ENCODE data around the gene ABCA2. TPM values are rescaled to one million over a fixed set of nuclear protein-coding genes. Genes with fewer than 3 reads are reported as not detected.

The ABCA2 gene
- total RNA-seq, 1 experiment from 2014 or later: 22.4 TPM

- H2BK120ac ChIP-seq (ENCODE audit: low read depth, low read length, poor library complexity, severe bottlenecking): no peak overlapping the region
- H3K79me2 ChIP-seq (ENCODE audit: insufficient read depth, low read length): no peaks in the 10 kb centered on the region
- peak; percentile 93 for TF ChIP-seq CTCF (conservative IDR thresholded peaks at IDR 0.05)
- no peak overlapping the region for H2AK5ac ChIP-seq (ENCODE audit: insufficient read length, low read length)
- H3K56ac ChIP-seq (ENCODE audit: insufficient read length, low read depth, low read length): no peak overlapping the region
- no peak overlapping the region for H3K18ac ChIP-seq (ENCODE audit: insufficient read length, low read depth, low read length)
- H2BK12ac ChIP-seq (ENCODE audit: insufficient read length, low read depth, low read length): no peak overlapping the region
- Mint-ChIP-seq H3K4me1 (peaks cover 8 to 16% of the 10 kb centered on the region in 2 experiments), H3K9me3 (no peaks in the 10 kb centered on the region), H3K4me3 (no peak overlapping the region), H3K36me3 (ENCODE audit: insufficient read depth in 1 of 3, low read depth in 3 of 3) (peaks cover 0 to 5% (median 4%) of the 10 kb centered on the region in 3 experiments; a peak in 4 of 7 replicates), H3K27ac (no peak overlapping the region), H3K27me3 (ENCODE audit: low read depth) (peaks cover 2% of the 10 kb centered on the region; the same call in 1 of the 2 replicates)
- H3K4me2 ChIP-seq (ENCODE audit: insufficient read depth, insufficient read length, low read length): no peak overlapping the region
- H3K9me3 ChIP-seq (ENCODE audit: control insufficient read depth, low read depth, low read length): no peaks in the 10 kb centered on the region
- H3K23me2 ChIP-seq (ENCODE audit: insufficient read length, low read depth, low read length, poor library complexity, severe bottlenecking): no peaks in the 10 kb centered on the region
- no peaks in the 10 kb centered on the region for H3K4me1 ChIP-seq (ENCODE audit: insufficient read depth, low read length)
- peaks cover 4% of the 10 kb centered on the region for H4K20me1 ChIP-seq (ENCODE audit: control insufficient read depth, insufficient read depth, insufficient read length)
- H4K8ac ChIP-seq (replicated peaks; ENCODE audit: insufficient read length, low read depth, low read length): no peak overlapping the region
- H2BK20ac ChIP-seq (ENCODE audit: low read depth, low read length, poor library complexity, severe bottlenecking): no peak overlapping the region
- H3K14ac ChIP-seq (ENCODE audit: insufficient read depth, low read length): no peak overlapping the region
- H3K27me3 ChIP-seq (ENCODE audit: insufficient read depth, low read length): no peaks in the 10 kb centered on the region
- no CpG with 5 or more reads among the region's 55 CpGs for WGBS (ENCODE audit: extremely low coverage, insufficient read length, low lambda C conversion rate)
- H3K9ac ChIP-seq (ENCODE audit: extremely low read depth, insufficient read length, low read length): no peak overlapping the region
- H3K23ac ChIP-seq (ENCODE audit: insufficient read length, low read depth, low read length): no peak overlapping the region
- H2BK5ac ChIP-seq (ENCODE audit: insufficient read length, low read length): no peak overlapping the region
- no peak overlapping the region for H2BK15ac ChIP-seq (ENCODE audit: low read depth, low read length)
- H3T11ph ChIP-seq (ENCODE audit: low read length): no peak overlapping the region
- no peak overlapping the region for H4K5ac ChIP-seq (ENCODE audit: insufficient read length, low read depth, low read length)
- H3K79me1 ChIP-seq (ENCODE audit: insufficient read depth, low read depth, low read length, poor library complexity, severe bottlenecking): no peaks in the 10 kb centered on the region
- H2AFZ ChIP-seq (ENCODE audit: low read length): no peak overlapping the region
- no peak overlapping the region for H3K27ac ChIP-seq (ENCODE audit: insufficient read length, low read depth, low read length)
- H3K4ac ChIP-seq (ENCODE audit: low read depth, low read length): no peak overlapping the region
- DNase-seq: peak; percentile 84
- no peak overlapping the region for H4K91ac ChIP-seq (ENCODE audit: insufficient read length, low read depth, low read length)
Measured at GRCh38 chr9:137064027-137064879, 36.2 kb upstream of the ABCA2 start.

Data from H9 (cell line).